Left ventricle myocardium inferior (tissue), 1 donor: ENCODE data around the gene TMEM17. TPM values are rescaled to one million over a fixed set of nuclear protein-coding genes. Genes with fewer than 3 reads are reported as not detected.
A peak's percentile ranks its signal among the peaks of the same experiment; 100 is the strongest.

ENCODE experiments used
- DNase-seq: peaks from one replicate; pipeline ENCODE4 v3.0.0-alpha.2; 2020
- H3K27ac ChIP-seq: fragments of 200-600 bp; replicated peaks from 2 replicates; pipeline ENCODE4 v1.8.0; 2021
- H3K27me3 ChIP-seq: fragments of 200-600 bp; 2 replicates; pipeline ENCODE4 v1.8.0; 2021; ENCODE audit warnings: low read depth
- H3K36me3 ChIP-seq: fragments of 200-600 bp; 2 replicates; pipeline ENCODE4 v1.8.0; 2021
- H3K4me1 ChIP-seq: fragments of 200-600 bp; 2 replicates; pipeline ENCODE4 v1.8.0; 2021
- H3K4me3 ChIP-seq: fragments of 200-600 bp; 2 replicates; pipeline ENCODE4 v1.8.0; 2021; ENCODE audit warnings: mild to moderate bottlenecking, moderate library complexity
- H3K9me3 ChIP-seq: fragments of 200-600 bp; replicated peaks from 2 replicates; pipeline ENCODE4 v1.8.0; 2021
- intact Hi-C: fragments of 100-400 bp; cut with micrococcal nuclease; formaldehyde crosslinking; loops from one replicate; pipeline ENCODE4 v1.11.0; 2022
- total RNA-seq: library from RNA; stranded (reverse); fragmentation: NEBNext Ultra II Directional; extraction: Animal tissue kit (Norgen Biotek cat#: 25700); gene quantifications from one replicate; pipeline ENCODE4 v1.2.1, GENCODE V29; 2021
- TF ChIP-seq, protein P1 (sequence below): fragments of 200-600 bp; IDR thresholded peaks from 2 replicates; pipeline ENCODE4 v1.8.0; 2021; ENCODE audit warnings: antibody characterized with exemption, mild to moderate bottlenecking, borderline replicate concordance
- donor health status: DM: no; HTN: yes; CAD: no; lungs with severe emphysema.

Gene TMEM17
- total RNA-seq, 1 donor from 2014 or later, result 2.2 TPM

DNA sequence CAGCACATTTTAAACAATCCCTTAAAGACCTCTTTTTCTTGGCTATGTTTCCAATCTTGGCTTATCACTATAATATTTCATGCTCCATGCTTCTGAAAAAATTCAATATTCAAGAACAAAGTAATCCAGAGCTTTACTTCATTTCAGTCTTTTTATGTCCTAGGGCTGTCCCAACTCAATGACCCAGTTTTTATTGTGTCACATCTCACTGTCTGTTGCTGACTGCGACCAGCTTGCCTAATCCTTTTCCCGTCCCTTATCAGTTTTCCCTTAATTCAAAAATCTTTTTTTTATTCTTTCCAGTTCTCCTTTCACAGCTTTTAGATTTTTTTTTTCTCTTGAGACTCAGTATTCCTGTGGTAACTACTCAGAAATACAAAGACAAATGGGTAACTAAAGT is 10.2 kb downstream of the TMEM17 start:
- Histone ChIP-seq H3K27me3 (no peaks in the 10 kb centered on the region), H3K4me1 (peaks cover 7% of the 10 kb centered on the region), H3K4me3 (no peak overlapping the region), H3K27ac (no peak overlapping the region), H3K9me3 (no peaks in the 10 kb centered on the region), H3K36me3 (no peaks in the 10 kb centered on the region)
- intact Hi-C loops, result no loop called here
- TF ChIP-seq, protein P1, sequence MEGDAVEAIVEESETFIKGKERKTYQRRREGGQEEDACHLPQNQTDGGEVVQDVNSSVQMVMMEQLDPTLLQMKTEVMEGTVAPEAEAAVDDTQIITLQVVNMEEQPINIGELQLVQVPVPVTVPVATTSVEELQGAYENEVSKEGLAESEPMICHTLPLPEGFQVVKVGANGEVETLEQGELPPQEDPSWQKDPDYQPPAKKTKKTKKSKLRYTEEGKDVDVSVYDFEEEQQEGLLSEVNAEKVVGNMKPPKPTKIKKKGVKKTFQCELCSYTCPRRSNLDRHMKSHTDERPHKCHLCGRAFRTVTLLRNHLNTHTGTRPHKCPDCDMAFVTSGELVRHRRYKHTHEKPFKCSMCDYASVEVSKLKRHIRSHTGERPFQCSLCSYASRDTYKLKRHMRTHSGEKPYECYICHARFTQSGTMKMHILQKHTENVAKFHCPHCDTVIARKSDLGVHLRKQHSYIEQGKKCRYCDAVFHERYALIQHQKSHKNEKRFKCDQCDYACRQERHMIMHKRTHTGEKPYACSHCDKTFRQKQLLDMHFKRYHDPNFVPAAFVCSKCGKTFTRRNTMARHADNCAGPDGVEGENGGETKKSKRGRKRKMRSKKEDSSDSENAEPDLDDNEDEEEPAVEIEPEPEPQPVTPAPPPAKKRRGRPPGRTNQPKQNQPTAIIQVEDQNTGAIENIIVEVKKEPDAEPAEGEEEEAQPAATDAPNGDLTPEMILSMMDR, result no peak
- DNase-seq, result no peak

DNA sequence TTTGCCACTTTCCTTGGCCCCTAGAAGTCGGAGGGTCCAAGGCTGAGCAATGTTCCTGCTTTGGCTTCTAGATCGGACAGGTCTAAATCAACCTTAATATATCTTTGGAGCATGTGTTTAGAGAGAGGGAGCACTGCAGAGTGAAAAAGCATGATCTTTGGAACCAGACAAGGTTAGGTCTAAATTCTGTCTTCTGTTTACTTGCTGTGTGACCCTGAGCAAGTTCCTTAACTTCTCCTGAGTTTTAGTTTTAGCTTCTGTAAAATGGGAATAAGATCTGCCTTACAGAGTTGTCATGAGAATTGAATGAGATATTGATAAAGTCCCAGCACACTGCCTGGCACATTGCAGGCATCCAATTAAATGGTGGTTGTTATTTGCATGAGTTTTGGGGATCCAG is 13.9 kb downstream of the TMEM17 start:
- H3K4me1 ChIP-seq, result peaks cover 8% of the 10 kb centered on the region
- no peaks in the 10 kb centered on the region for H3K9me3 ChIP-seq
- DNase-seq, result no peak
- no peaks in the 10 kb centered on the region for H3K36me3 ChIP-seq
- intact Hi-C loops, result no loop called here
- H3K4me3 ChIP-seq, result no peak overlapping the region
- TF ChIP-seq, protein P1, result no peak
- H3K27me3 ChIP-seq, result no peaks in the 10 kb centered on the region
- no peak overlapping the region for H3K27ac ChIP-seq

DNA sequence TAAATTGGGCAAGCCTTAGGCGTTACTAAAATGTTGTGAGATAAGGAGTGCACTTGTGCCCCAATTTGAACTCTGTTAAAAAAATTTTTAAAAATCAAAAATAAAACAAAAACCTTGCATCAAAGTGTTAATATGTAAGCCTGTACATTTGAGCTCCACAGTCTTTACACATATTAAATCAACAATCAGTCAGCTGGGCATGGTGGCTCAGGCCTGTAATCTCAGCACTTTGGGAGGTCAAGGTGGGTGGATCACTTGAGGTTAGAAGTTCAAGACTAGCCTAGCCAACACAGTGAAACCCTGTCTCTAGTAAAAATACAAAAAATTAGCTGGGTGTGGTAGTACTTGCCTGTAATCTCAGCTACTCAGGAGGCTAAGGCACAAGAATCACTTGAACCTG is 16.3 kb downstream of the TMEM17 start:
- Histone ChIP-seq H3K27me3 (no peaks in the 10 kb centered on the region), H3K9me3 (no peaks in the 10 kb centered on the region), H3K36me3 (no peaks in the 10 kb centered on the region), H3K4me3 (no peak overlapping the region), H3K27ac (peak overlapping the region; percentile 47), H3K4me1 (peaks cover 23% of the 10 kb centered on the region)
- no peak for DNase-seq
- TF ChIP-seq, protein P1, result no peak
- intact Hi-C loops, result no loop called here

DNA sequence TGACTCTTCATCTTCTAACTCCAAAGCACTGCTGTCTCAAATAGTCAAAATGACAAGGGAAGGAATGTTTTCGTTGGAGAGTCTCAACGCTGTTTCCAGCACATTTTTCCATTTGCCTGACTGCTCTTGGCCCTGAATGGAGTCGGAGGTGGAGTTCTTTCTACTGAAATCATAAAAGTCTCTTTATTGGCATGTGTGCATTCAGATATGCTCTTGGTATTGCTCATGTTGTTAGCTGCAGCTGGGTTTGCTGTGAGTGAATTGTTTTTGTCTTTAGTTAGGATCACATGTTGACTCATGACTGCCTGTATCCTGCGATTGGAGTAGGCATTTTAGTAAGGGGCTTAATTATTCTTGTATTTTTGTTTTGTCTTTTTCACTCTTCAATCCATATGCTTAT is 16.8 kb downstream of the TMEM17 start:
- no peaks in the 10 kb centered on the region for H3K9me3 ChIP-seq
- H3K4me1 ChIP-seq, result peaks cover 23% of the 10 kb centered on the region
- DNase-seq, result no peak
- TF ChIP-seq, protein P1, result no peak
- no peaks in the 10 kb centered on the region for H3K27me3 ChIP-seq
- intact Hi-C loops, result no loop called here
- H3K27ac ChIP-seq, result peak overlapping the region; percentile 47
- no peaks in the 10 kb centered on the region for H3K36me3 ChIP-seq
- H3K4me3 ChIP-seq, result no peak overlapping the region

DNA sequence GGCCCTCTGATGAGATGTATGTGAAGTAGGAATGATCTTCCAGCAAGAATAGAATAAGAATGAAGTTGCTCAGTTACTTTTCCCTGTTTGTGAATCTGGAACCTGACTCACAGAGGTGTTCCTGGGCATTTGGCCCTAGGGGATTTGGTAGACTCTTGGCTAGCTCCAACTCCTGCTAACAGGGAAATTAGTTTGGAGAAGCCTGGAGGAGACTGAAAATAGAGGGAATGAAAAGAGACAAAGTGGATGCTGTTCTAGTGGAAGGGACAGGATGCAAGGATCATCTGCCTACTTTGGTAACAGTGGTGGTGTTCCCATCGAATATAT is 19.6 kb downstream of the TMEM17 start:
- Histone ChIP-seq H3K4me1 (peaks cover 23% of the 10 kb centered on the region), H3K27ac (peak overlapping the region; percentile 61), H3K9me3 (no peaks in the 10 kb centered on the region), H3K27me3 (no peaks in the 10 kb centered on the region), H3K4me3 (no peak overlapping the region), H3K36me3 (no peaks in the 10 kb centered on the region)
- intact Hi-C loops, result no loop called here
- TF ChIP-seq, protein P1, result no peak
- DNase-seq, result no peak

DNA sequence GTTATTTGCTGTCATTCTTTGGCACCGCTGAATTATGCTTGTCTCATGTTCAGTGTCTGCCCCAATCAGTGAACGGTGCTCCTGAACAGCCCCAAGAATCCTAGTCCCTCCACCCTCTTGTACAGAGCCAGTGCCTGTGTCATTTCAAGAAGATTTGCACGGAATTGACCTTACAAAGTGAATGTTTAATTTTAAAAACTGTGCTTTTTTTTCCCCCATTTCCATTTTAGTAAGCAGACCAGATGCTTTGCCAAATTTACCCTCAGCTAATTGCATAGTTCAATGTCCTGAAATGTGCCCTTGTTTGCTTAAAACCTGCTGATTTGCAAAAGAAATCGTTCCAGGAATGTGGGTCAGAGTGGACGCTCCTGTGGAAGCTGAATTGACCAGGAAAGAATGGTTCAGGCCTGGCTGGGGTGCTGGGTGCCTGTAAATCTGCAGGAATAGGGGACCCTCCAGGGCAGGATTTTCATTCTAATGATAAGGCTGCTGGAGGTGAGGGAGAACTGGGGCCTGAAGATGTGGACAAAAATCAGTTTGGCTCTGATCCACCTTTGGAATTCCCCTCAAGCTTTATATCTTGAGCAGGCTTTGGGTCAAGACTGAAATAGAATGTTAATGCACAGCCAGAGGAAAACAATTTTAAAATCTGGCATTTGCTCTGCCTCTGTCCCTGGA is 20.1 kb downstream of the TMEM17 start:
- Histone ChIP-seq H3K4me1 (peaks cover 23% of the 10 kb centered on the region), H3K27ac (peak overlapping the region; percentile 61), H3K36me3 (no peaks in the 10 kb centered on the region), H3K9me3 (no peaks in the 10 kb centered on the region), H3K27me3 (no peaks in the 10 kb centered on the region), H3K4me3 (no peak overlapping the region)
- TF ChIP-seq, protein P1, result no peak
- intact Hi-C loops, result no loop called here
- no peak for DNase-seq
